Thoracic aorta endothelial cell (primary cell): ENCODE measurements around the gene LRRC70. TPM values are rescaled to one million over a fixed set of nuclear protein-coding genes. Genes with fewer than 3 reads are reported as not detected.

Source experiments
- total RNA-seq: library from RNA; depleted of rRNA; stranded (reverse); fragments of >200 nt; gene quantifications from 2 replicates; pipeline ENCODE4 v1.2.3, GENCODE V29; 2012

Gene LRRC70
- total RNA-seq: 42.6 and 45.2 TPM in 2 replicates

GRCh38 chr5:62578540-62578939, at the start of gene LRRC70:
TSS of gene LRRC70 (plus strand) at chr5:62578819. CDS start at chr5:62579439, 620 bp downstream.

Other genes with a start within 250 kb of the LRRC70 start
- 50.8 and 54.3 TPM in 2 replicates for gene DIMT1, start 174.9 kb upstream of the LRRC70 start, total RNA-seq
- gene IPO11, start 166.1 kb upstream of the LRRC70 start, total RNA-seq: 137 and 145 TPM in 2 replicates